Adipocyte (in vitro differentiated cells): ENCODE data around the gene IDE.
"Not testable (repeated sequence)": the region's sequence is repeated elsewhere in the genome, so short reads cannot be mapped to it uniquely, and the experiment has no call there.

Experiments
- DNase-seq: peaks from one replicate; pipeline ENCODE4 v3.0.0-alpha.2; 2015; ENCODE audit warnings: low read depth
- H3K27me3 ChIP-seq: replicated peaks from 2 replicates; pipeline ENCODE4 v1.7.0; 2013; ENCODE audit warnings: mild to moderate bottlenecking, low read length, moderate library complexity; ENCODE audit not compliant: control insufficient read depth, insufficient read depth
- H3K36me3 ChIP-seq: 2 replicates; pipeline ENCODE4 v1.7.0; 2013; ENCODE audit warnings: low read length, mild to moderate bottlenecking, moderate library complexity; ENCODE audit not compliant: control insufficient read depth, insufficient read depth, severe bottlenecking
- H3K4me1 ChIP-seq: 2 replicates; pipeline ENCODE4 v1.7.0; 2013; ENCODE audit warnings: mild to moderate bottlenecking, low read length, moderate library complexity; ENCODE audit not compliant: control insufficient read depth, insufficient read depth
- H3K4me3 ChIP-seq: 2 replicates; pipeline ENCODE4 v1.7.0; 2013; ENCODE audit warnings: mild to moderate bottlenecking, low read length, moderate library complexity
- H3K9ac ChIP-seq: 2 replicates; pipeline ENCODE4 v1.7.0; 2013; ENCODE audit warnings: mild to moderate bottlenecking, low read length, moderate library complexity
- H3K9me3 ChIP-seq: 2 replicates; pipeline ENCODE4 v1.7.0; 2013; ENCODE audit warnings: mild to moderate bottlenecking, low read length, moderate library complexity; ENCODE audit not compliant: control insufficient read depth

The IDE gene

GRCh38 chr10:92436611-92437010 lies 137.3 kb downstream of the IDE start:
- no peaks in the 10 kb centered on the region for H3K27me3 ChIP-seq
- no peak overlapping the region for H3K4me3 ChIP-seq

GRCh38 chr10:92436065-92436464 lies 137.8 kb downstream of the IDE start:
- H3K27me3 ChIP-seq, H3K4me3 ChIP-seq, H3K9me3 ChIP-seq, H3K4me1 ChIP-seq, H3K36me3 ChIP-seq, H3K9ac ChIP-seq: not testable (repeated sequence)
- DNase-seq, result peak; percentile 36

More at GRCh38 chr10:92436611-92437010, 137.3 kb downstream of the IDE start:
- no peaks in the 10 kb centered on the region for H3K36me3 ChIP-seq
- H3K9ac ChIP-seq, result no peak overlapping the region
- peaks cover 6% of the 10 kb centered on the region for H3K4me1 ChIP-seq
- H3K9me3 ChIP-seq, result no peaks in the 10 kb centered on the region
- DNase-seq, result no peak

GRCh38 chr10:92434385-92434784 lies 139.5 kb downstream of the IDE start:
- peaks cover 15% of the 10 kb centered on the region for H3K4me1 ChIP-seq
- H3K27me3 ChIP-seq, result no peaks in the 10 kb centered on the region
- DNase-seq, result no peak
- no peak overlapping the region for H3K4me3 ChIP-seq
- H3K36me3 ChIP-seq, result no peaks in the 10 kb centered on the region
- H3K9me3 ChIP-seq, result no peaks in the 10 kb centered on the region
- no peak overlapping the region for H3K9ac ChIP-seq

- no peak for DNase-seq
- no peaks in the 10 kb centered on the region for H3K27me3 ChIP-seq
- H3K4me1 ChIP-seq, result peaks cover 15% of the 10 kb centered on the region
- no peaks in the 10 kb centered on the region for H3K36me3 ChIP-seq
- no peak overlapping the region for H3K9ac ChIP-seq
- no peak overlapping the region for H3K4me3 ChIP-seq
- no peaks in the 10 kb centered on the region for H3K9me3 ChIP-seq
Measured at GRCh38 chr10:92432596-92432995, 141.3 kb downstream of the IDE start.

- peaks cover 10% of the 10 kb centered on the region for H3K4me1 ChIP-seq
- no peak overlapping the region for H3K9ac ChIP-seq
- no peak for DNase-seq
- no peaks in the 10 kb centered on the region for H3K36me3 ChIP-seq
- no peaks in the 10 kb centered on the region for H3K9me3 ChIP-seq
- no peak overlapping the region for H3K4me3 ChIP-seq
- H3K27me3 ChIP-seq, result no peaks in the 10 kb centered on the region
Measured at GRCh38 chr10:92430103-92430502, 143.8 kb downstream of the IDE start.

GRCh38 chr10:92421550-92421949 lies 152.3 kb downstream of the IDE start:
- no peak for DNase-seq
- H3K9ac ChIP-seq, result no peak overlapping the region

GRCh38 chr10:92420546-92421275 lies 153.2 kb downstream of the IDE start:
- Histone ChIP-seq H3K4me3 (peak overlapping the region; percentile 72), H3K4me1 (peaks cover 8% of the 10 kb centered on the region), H3K27me3 (peaks cover 2% of the 10 kb centered on the region), H3K9ac (peak overlapping the region; percentile 64), H3K9me3 (peaks cover 28% of the 10 kb centered on the region), H3K36me3 (no peaks in the 10 kb centered on the region)
- peak; percentile 22 for DNase-seq

More at GRCh38 chr10:92421550-92421949, 152.3 kb downstream of the IDE start:
- H3K9me3 ChIP-seq, result peaks cover 24% of the 10 kb centered on the region
- peaks cover 8% of the 10 kb centered on the region for H3K4me1 ChIP-seq
- no peaks in the 10 kb centered on the region for H3K36me3 ChIP-seq
- H3K27me3 ChIP-seq, result no peaks in the 10 kb centered on the region
- peak overlapping the region; percentile 72 for H3K4me3 ChIP-seq

GRCh38 chr10:92419740-92420545 lies 153.9 kb downstream of the IDE start:
- Histone ChIP-seq H3K27me3 (peaks cover 2% of the 10 kb centered on the region), H3K4me3 (peak overlapping the region; percentile 72), H3K9ac (peak overlapping the region; percentile 64), H3K4me1 (peaks cover 8% of the 10 kb centered on the region), H3K36me3 (no peaks in the 10 kb centered on the region), H3K9me3 (peaks cover 28% of the 10 kb centered on the region)
- DNase-seq, result peak; percentile 43

- Histone ChIP-seq H3K9me3 (peaks cover 28% of the 10 kb centered on the region), H3K27me3 (peaks cover 2% of the 10 kb centered on the region), H3K4me3 (no peak overlapping the region), H3K9ac (no peak overlapping the region), H3K4me1 (peaks cover 8% of the 10 kb centered on the region), H3K36me3 (no peaks in the 10 kb centered on the region)
- no peak for DNase-seq
Measured at GRCh38 chr10:92418891-92419290, 155.0 kb downstream of the IDE start.

GRCh38 chr10:92418221-92418620 lies 155.7 kb downstream of the IDE start:
- no peak for DNase-seq
- H3K9me3 ChIP-seq, result peaks cover 22% of the 10 kb centered on the region
- peaks cover 8% of the 10 kb centered on the region for H3K4me1 ChIP-seq
- no peaks in the 10 kb centered on the region for H3K36me3 ChIP-seq
- no peak overlapping the region for H3K4me3 ChIP-seq
- peaks cover 2% of the 10 kb centered on the region for H3K27me3 ChIP-seq
- H3K9ac ChIP-seq, result no peak overlapping the region

GRCh38 chr10:92413519-92413918 lies 160.4 kb downstream of the IDE start:
- peaks cover 7% of the 10 kb centered on the region for H3K27me3 ChIP-seq
- no peaks in the 10 kb centered on the region for H3K36me3 ChIP-seq
- no peak for DNase-seq
- no peak overlapping the region for H3K4me3 ChIP-seq
- no peaks in the 10 kb centered on the region for H3K4me1 ChIP-seq
- H3K9ac ChIP-seq, result no peak overlapping the region
- peaks cover 5% of the 10 kb centered on the region for H3K9me3 ChIP-seq
